Measurements from ENCODE around the gene ITGB2.

The ITGB2 gene

DNA sequence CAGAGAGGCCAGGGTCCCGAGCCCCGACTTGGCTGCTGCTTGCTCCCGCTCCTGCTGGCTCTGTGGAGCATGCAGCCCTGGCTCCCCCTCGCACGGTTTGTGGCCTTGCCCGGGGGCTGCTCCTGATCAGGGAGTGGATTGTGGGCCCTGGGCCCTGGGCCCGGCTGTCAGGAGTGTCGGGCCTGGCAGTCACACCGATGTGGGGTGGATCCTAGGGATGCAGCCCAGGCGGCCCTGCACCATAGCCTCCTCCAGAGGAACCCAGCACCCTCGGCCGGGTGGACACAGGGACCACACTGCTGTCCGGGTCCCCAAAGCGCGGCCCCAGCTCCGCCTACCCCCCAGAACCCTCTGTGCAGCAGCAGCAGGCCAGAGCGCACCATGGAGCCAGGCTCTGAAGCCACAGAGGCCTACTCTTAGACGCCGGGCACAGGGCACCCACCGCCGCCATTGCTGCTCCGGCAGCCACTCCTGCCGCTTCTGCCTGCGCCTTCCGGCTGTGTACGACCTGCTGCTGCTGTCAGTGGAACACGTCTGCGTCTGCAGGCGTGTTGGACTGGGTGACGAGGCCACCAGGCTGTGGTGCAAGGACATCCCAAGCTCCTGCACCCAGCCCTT lies 28.6 kb upstream of the ITGB2 start:
- TF ChIP-seq, protein P1, sequence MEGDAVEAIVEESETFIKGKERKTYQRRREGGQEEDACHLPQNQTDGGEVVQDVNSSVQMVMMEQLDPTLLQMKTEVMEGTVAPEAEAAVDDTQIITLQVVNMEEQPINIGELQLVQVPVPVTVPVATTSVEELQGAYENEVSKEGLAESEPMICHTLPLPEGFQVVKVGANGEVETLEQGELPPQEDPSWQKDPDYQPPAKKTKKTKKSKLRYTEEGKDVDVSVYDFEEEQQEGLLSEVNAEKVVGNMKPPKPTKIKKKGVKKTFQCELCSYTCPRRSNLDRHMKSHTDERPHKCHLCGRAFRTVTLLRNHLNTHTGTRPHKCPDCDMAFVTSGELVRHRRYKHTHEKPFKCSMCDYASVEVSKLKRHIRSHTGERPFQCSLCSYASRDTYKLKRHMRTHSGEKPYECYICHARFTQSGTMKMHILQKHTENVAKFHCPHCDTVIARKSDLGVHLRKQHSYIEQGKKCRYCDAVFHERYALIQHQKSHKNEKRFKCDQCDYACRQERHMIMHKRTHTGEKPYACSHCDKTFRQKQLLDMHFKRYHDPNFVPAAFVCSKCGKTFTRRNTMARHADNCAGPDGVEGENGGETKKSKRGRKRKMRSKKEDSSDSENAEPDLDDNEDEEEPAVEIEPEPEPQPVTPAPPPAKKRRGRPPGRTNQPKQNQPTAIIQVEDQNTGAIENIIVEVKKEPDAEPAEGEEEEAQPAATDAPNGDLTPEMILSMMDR (IDR thresholded peaks at IDR 0.05; ENCODE audit: insufficient read depth, missing control alignments), result no peak
- no peak for FAIRE-seq
- no peak for DNase-seq (ENCODE audit: insufficient read length, low spot score)

GRCh38 chr21:44948426-44949120 lies 27.9 kb upstream of the ITGB2 start:
- TF ChIP-seq, protein P1 (IDR thresholded peaks at IDR 0.05; ENCODE audit: insufficient read depth, missing control alignments), result no peak
- no peak for FAIRE-seq
- DNase-seq (ENCODE audit: insufficient read length, low spot score), result no peak

DNA sequence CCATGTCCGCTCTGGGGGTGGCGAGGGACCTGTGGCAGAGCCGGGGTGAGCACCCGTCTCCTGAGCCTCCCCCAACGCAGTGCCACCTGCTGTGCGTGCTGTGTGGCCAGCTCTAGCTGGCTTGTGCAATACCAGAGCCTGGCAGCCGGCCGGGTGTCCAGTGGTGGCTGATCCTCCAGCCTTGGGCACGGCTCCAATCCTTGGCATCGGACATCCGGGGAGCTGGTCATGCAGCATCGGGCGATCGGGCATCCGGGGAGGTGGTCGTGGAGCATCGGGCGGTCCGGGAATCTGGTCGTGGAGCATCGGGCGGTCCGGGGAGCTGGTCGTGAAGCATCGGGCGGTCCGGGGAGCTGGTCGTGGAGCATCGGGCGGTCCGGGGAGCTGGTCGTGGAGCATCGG lies 27.2 kb upstream of the ITGB2 start:
- TF ChIP-seq, protein P1 (IDR thresholded peaks at IDR 0.05; ENCODE audit: insufficient read depth, missing control alignments), result no peak
- DNase-seq (ENCODE audit: insufficient read length, low spot score), result no peak
- no peak for FAIRE-seq

GRCh38 chr21:44947111-44947929 lies 26.6 kb upstream of the ITGB2 start:
- TF ChIP-seq, protein P1 (IDR thresholded peaks at IDR 0.05; ENCODE audit: insufficient read depth, missing control alignments), result no peak
- DNase-seq (ENCODE audit: insufficient read length, low spot score) (no peak), FAIRE-seq (no peak)

DNA sequence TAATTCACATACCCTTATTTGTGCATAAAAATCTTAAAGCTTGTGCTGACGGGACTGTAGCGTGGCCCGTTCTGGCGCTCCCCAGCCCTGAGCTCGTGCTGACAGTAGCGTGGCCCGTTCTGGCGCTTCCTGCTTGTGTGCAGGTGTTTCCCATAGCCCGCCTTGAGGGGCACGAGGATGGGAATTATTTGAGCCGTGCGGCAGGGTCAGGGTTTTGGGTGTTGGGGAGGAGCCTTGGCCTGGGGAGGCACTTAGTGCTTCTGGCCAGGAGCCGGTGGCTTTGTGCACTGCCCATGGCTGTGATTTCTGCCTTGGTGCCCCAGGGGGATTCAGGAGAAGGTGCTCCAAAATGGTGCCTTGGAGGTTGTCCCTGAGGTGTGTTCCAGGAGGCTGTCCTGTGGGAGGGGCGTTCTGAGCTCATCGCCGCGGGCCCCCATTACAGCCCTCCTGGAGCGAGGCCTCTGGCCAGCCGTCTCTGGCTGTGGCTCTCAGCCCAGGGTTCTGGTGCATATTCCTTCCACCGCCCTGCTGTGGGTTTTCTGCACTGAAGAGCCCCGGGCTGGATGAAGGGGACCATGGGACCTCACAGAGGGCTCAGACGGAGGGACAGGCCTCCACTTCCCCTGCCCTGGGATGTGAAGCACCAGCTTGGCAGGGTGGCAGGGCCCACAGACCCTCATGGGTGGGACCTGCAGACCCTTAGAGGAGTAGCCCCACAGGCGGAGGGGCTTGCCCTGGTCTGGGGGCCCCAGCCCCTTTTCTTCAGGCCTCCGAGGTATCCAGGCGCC lies 25.7 kb upstream of the ITGB2 start:
- DNase-seq (ENCODE audit: insufficient read length, low spot score), result no peak
- no peak for FAIRE-seq
- TF ChIP-seq, protein P1 (IDR thresholded peaks at IDR 0.05; ENCODE audit: insufficient read depth, missing control alignments), result no peak

DNA sequence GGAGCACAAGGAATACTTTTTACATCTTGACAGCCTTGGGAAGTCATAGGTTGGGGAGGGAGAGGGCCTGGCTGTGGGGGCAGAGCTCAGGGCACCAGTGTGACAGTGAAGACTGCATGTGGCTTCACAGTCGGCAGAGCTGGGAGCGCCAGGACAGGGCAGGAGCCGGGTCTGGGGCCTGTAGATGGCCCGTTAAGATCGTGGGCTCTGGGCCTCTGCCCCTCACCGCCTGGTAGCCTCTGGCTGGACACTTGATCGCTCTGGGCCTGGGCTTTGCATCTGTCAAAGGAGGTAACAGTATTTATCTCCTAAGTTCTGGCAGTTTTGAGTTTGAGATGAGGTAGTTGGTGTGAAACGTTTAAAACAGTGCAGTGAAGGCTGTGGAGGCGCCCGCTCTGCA lies 23.9 kb upstream of the ITGB2 start:
- TF ChIP-seq, protein P1 (IDR thresholded peaks at IDR 0.05; ENCODE audit: insufficient read depth, missing control alignments), result no peak
- no peak for FAIRE-seq
- no peak for DNase-seq (ENCODE audit: insufficient read length, low spot score)
